Endothelial cell of umbilical vein (primary cell): Measurements from ENCODE around the gene IL5RA. TPM values are rescaled to one million over a fixed set of nuclear protein-coding genes. Genes with fewer than 3 reads are reported as not detected.

Source experiments
- BruUV-seq: library from RNA; stranded (reverse); fragments of 400-500 nt; replicated peaks from 2 replicates; lab custom pipeline; 2021; lab: Mats Ljungman, UMichigan
- CTCF ChIA-PET: fragments of 300-600, 350-600 bp; sonication (Branson Sonifier 250); formaldehyde crosslinking; loops from one replicate; lab custom pipeline; 2021; ENCODE audit warnings: antibody characterized with exemption, inconsistent platforms; lab: Charles Lee
- POLR2A ChIA-PET: fragments of 300-600, 350-600 bp; sonication (Branson Sonifier 250); formaldehyde crosslinking; loops from one replicate; lab custom pipeline; 2021; ENCODE audit warnings: antibody characterized with exemption, inconsistent platforms; lab: Charles Lee
- DNase-seq: peaks from one replicate; pipeline ENCODE4 v3.0.0-alpha.2; 2011; ENCODE audit warnings: low read depth, low spot score
- FAIRE-seq: peaks from 2 replicates; lab custom pipeline; 2011; peaks lifted over from hg19 to GRCh38; lab: Jason Lieb, UNC
- H2AFZ ChIP-seq: 2 replicates; pipeline ENCODE4 v1.6.0; 2012; ENCODE audit warnings: low read depth, low read length, control low read depth, inconsistent platforms
- H3K27ac ChIP-seq: 2 replicates; pipeline ENCODE4 v1.5.1; 2011; ENCODE audit warnings: low read depth, mild to moderate bottlenecking, control low read depth, low read length, moderate library complexity; ENCODE audit not compliant: insufficient read depth
- H3K27me3 ChIP-seq, 2 experiments: 2 replicates each; pipeline versions ENCODE4 v1.6.0 to v1.6.1; 2011; ENCODE audit warnings: low read length in 2 of 2, mixed read lengths in 1 of 2; ENCODE audit not compliant: control insufficient read depth in 2 of 2, insufficient read depth in 2 of 2
- H3K36me3 ChIP-seq, 2 experiments: 2 replicates in 1 of 2; 3 replicates in 1 of 2; pipeline ENCODE4 v1.5.1; 2011; ENCODE audit warnings: low read length in 2 of 2, mild to moderate bottlenecking in 1 of 2, moderate library complexity in 1 of 2; ENCODE audit not compliant: control insufficient read depth in 2 of 2, insufficient read depth in 2 of 2; ENCODE audit errors: extremely low read depth in 1 of 2
- H3K4me1 ChIP-seq: 3 replicates; pipeline ENCODE4 v1.5.1; 2011; ENCODE audit warnings: mild to moderate bottlenecking, low read length; ENCODE audit not compliant: control insufficient read depth, insufficient read depth; ENCODE audit errors: extremely low read depth
- H3K4me2 ChIP-seq: 2 replicates; pipeline ENCODE4 v1.6.1; 2011; ENCODE audit warnings: low read length, control low read depth, mixed read lengths; ENCODE audit not compliant: insufficient read depth
- H3K4me3 ChIP-seq, 3 experiments: fragments of 200-600 bp in 1 of 3; sonication (generic), shearing (Covaris generic) in 1 of 3; replicated peaks in 1 of 3; 2 replicates each; pipeline ENCODE4 v1.5.1; 2011 to 2016; ENCODE audit warnings: control low read depth in 3 of 3, low read length in 3 of 3, mild to moderate bottlenecking in 2 of 3, inconsistent platforms in 1 of 3, low read depth in 1 of 3, moderate library complexity in 1 of 3; ENCODE audit not compliant: insufficient read depth in 1 of 3
- H3K79me2 ChIP-seq: 2 replicates; pipeline ENCODE4 v1.6.0; 2012; ENCODE audit warnings: low read length, inconsistent platforms; ENCODE audit not compliant: control insufficient read depth, insufficient read depth
- H3K9ac ChIP-seq: replicated peaks from 2 replicates; pipeline ENCODE3; 2011; ENCODE audit warnings: low read length, control low read depth; ENCODE audit not compliant: insufficient read depth; ENCODE audit errors: extremely low read depth
- H3K9me1 ChIP-seq: replicated peaks from 3 replicates; pipeline ENCODE4 v1.6.0; 2011; ENCODE audit warnings: mild to moderate bottlenecking, low read length; ENCODE audit not compliant: control insufficient read depth, insufficient read depth; ENCODE audit errors: extremely low read depth
- H3K9me3 ChIP-seq: replicated peaks from 2 replicates; pipeline ENCODE4 v1.5.1; 2012; ENCODE audit warnings: low read length, inconsistent platforms; ENCODE audit not compliant: control insufficient read depth, insufficient read depth
- H4K20me1 ChIP-seq: replicated peaks from 2 replicates; pipeline ENCODE3; 2011; ENCODE audit warnings: mild to moderate bottlenecking, low read length; ENCODE audit not compliant: control insufficient read depth, insufficient read depth; ENCODE audit errors: extremely low read depth
- EZH2 ChIP-seq: IDR thresholded peaks from 2 replicates; pipeline ENCODE4 v1.6.1; 2012; ENCODE audit warnings: borderline replicate concordance, low read depth, mild to moderate bottlenecking, moderate library complexity, low read length, inconsistent platforms; ENCODE audit not compliant: severe bottlenecking
- FOS ChIP-seq: IDR thresholded peaks from 2 replicates; pipeline ENCODE4 v1.6.1; 2011; ENCODE audit warnings: mild to moderate bottlenecking, low read length, moderate library complexity, borderline replicate concordance; ENCODE audit not compliant: insufficient read depth
- GATA2 ChIP-seq: IDR thresholded peaks from 2 replicates; pipeline ENCODE4 v1.7.0; 2011; ENCODE audit warnings: low read depth, mild to moderate bottlenecking, moderate library complexity, mixed read lengths, low read length; ENCODE audit not compliant: insufficient read length, insufficient read depth
- JUN ChIP-seq: IDR thresholded peaks from 2 replicates; pipeline ENCODE4 v1.6.1; 2011; ENCODE audit warnings: borderline replicate concordance, low read depth; ENCODE audit not compliant: insufficient read length, insufficient read depth
- MYC ChIP-seq: IDR thresholded peaks from one replicate; pipeline ENCODE4 v1.6.1; 2011; ENCODE audit warnings: mild to moderate bottlenecking, low read depth, low read length
- dilution Hi-C: fragments of 300-500 bp; cut with MboI; formaldehyde crosslinking; loops from one replicate; pipeline ENCODE4 v1.15.0; 2019; ENCODE audit warnings: low sequenced_read_pairs; ENCODE audit not compliant: extremely low pct_ligation_motif_present
- intact Hi-C: fragments of 100-400 bp; cut with micrococcal nuclease; formaldehyde crosslinking; loops from one replicate; pipeline ENCODE4 v1.10.0; 2022
- polyA plus RNA-seq, 4 experiments: library from polyadenylated mRNA; depleted of rRNA in 3 of 4; stranded (reverse) in 3 of 4; unstranded in 1 of 4; fragments of >200 nt; gene quantifications; 2 replicates each; pipeline versions ENCODE4 v1.2.1 to v1.2.3, GENCODE V29; 2011 to 2012; ENCODE audit warnings: missing spikeins in 1 of 4
- total RNA-seq: library from RNA; stranded (reverse); gene quantifications from 2 replicates; pipeline ENCODE4 v1.2.3, GENCODE V29; 2021
- TF ChIP-seq, protein P1 (sequence below): IDR thresholded peaks from 2 replicates; pipeline ENCODE4 v1.6.1; 2011; ENCODE audit not compliant: insufficient read depth, insufficient read length

The IL5RA gene
- total and polyA plus RNA-seq, 2 donors (not counting 3 experiments of a cell fraction or from before 2014, with no cell fraction given), result not detected

DNA sequence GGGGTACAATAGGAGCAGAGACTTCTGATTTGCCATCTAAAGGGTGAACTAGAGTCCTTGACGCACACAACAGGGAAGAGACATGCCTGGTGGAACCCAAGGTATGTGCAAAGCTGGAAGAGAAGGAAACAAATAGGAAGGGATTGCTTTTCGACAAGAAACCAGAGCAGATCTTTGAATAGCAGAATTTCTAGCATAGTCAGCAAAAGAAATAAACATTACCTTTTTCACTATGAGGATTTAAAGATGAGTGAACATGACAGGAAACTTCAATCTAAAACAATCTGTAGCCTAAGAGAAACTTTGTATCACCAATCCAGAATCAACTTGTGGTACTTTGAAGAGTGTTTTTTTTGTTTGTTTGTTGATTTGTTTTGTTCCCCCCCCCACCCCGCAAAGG, 4.9 kb downstream of the IL5RA start:
- ChIA-PET CTCF (no interaction called here), POLR2A (no interaction called here)
- H3K9me1 ChIP-seq, result no peaks in the 10 kb centered on the region
- no peaks in the 10 kb centered on the region for H3K79me2 ChIP-seq
- H2AFZ ChIP-seq, result no peak overlapping the region
- no peak overlapping the region for H3K27ac ChIP-seq
- dilution Hi-C loops (no loop called here), intact Hi-C loops (no loop called here)
- no peak overlapping the region for H3K4me2 ChIP-seq
- BruUV-seq, result no TSS peak
- TF ChIP-seq, protein P1, sequence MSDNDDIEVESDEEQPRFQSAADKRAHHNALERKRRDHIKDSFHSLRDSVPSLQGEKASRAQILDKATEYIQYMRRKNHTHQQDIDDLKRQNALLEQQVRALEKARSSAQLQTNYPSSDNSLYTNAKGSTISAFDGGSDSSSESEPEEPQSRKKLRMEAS, result no peak
- no peak for TF ChIP-seq FOS
- TF ChIP-seq GATA2, result no peak
- no peak for TF ChIP-seq JUN
- H3K4me1 ChIP-seq, result no peaks in the 10 kb centered on the region
- DNase-seq, result no peak
- no peak for FAIRE-seq
- H3K9me3 ChIP-seq, result no peaks in the 10 kb centered on the region
- no peaks in the 10 kb centered on the region for H4K20me1 ChIP-seq
- H3K9ac ChIP-seq, result no peak overlapping the region
- H3K4me3 ChIP-seq, result no peak overlapping the region
- no peaks in the 10 kb centered on the region for H3K36me3 ChIP-seq
- H3K27me3 ChIP-seq, result no peaks in the 10 kb centered on the region

DNA sequence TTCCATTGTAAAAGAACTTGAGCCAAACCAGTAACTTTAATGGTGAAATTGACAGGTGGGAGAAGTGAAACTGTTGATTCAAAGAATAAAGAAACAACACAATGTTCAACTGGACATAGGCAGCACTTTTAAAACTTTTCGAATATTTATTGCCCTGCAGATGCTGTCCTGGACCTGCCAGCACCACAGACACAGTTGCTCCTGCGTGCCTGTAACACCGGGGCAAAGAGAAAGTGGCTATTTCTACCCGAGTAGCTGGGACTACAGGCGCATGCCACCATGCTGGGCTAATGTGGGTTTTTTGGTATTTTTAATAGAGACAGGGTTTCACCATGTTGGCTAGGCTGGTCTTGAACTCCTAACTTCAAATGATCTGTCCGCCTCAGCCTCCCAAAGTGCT, 7.4 kb downstream of the IL5RA start:
- ChIA-PET POLR2A (no interaction called here), CTCF (no interaction called here)
- H4K20me1 ChIP-seq, result no peaks in the 10 kb centered on the region
- no peak overlapping the region for H3K9ac ChIP-seq
- DNase-seq (no peak), FAIRE-seq (no peak)
- H3K9me3 ChIP-seq, result no peaks in the 10 kb centered on the region
- H3K36me3 ChIP-seq, result no peaks in the 10 kb centered on the region
- dilution Hi-C loops, result no loop called here
- TF ChIP-seq EZH2 (no peak), MYC (no peak)
- H3K9me1 ChIP-seq, result no peaks in the 10 kb centered on the region
- H3K79me2 ChIP-seq, result no peaks in the 10 kb centered on the region
- H3K27ac ChIP-seq, result no peak overlapping the region
- H2AFZ ChIP-seq, result no peak overlapping the region
- intact Hi-C loops, result no loop called here
- no TSS peak for BruUV-seq
- no peaks in the 10 kb centered on the region for H3K27me3 ChIP-seq
- H3K4me1 ChIP-seq, result no peaks in the 10 kb centered on the region
- no peak overlapping the region for H3K4me3 ChIP-seq
- H3K4me2 ChIP-seq, result no peak overlapping the region
